ENCODE data around the gene TYW1. TPM values are rescaled to one million over a fixed set of nuclear protein-coding genes. Genes with fewer than 3 reads are reported as not detected.

Gene TYW1
- total RNA-seq: 17.9 and 19.3 TPM in 2 replicates

GRCh38 chr7:66996444-66997191 is at the start of gene TYW1:
Gene TYW1, plus strand, starts transcription at chr7:66996833. Its CDS starts 146 bp downstream, at chr7:66996979.

GRCh38 chr7:66995050-66995776 is 1.4 kb upstream of the TYW1 start, which contains the start of gene SBDS:
Gene SBDS, minus strand, starts transcription at chr7:66995586. Its CDS starts 169 bp downstream, at chr7:66995417.

Other genes starting within 250 kb of the TYW1 start
- gene TMEM248, start 75.6 kb upstream of the TYW1 start, total RNA-seq: 76.8 and 104 TPM in 2 replicates
- gene SBDS, start 1.2 kb upstream of the TYW1 start, total RNA-seq: 69.4 and 91.0 TPM in 2 replicates

Measured in smooth muscle cell of bladder (primary cell).